Activated naive CD4-positive, alpha-beta T cell treated with anti-CD3 and anti-CD28 coated beads, Interleukin-2, amount 10 ng/mL, durations not matched to agents 7 days and 5 days (primary cell): ENCODE data around the gene HACD1.
"Not testable (repeated sequence)": the region's sequence is repeated elsewhere in the genome, so short reads cannot be mapped to it uniquely, and the experiment has no call there.

Experiments
- CTCF ChIA-PET: fragments of 350-600 bp; sonication (Branson Sonifier 250); formaldehyde crosslinking; loops from one replicate; lab custom pipeline; 2021; ENCODE audit warnings: antibody characterized with exemption; lab: Charles Lee
- DNase-seq: peaks from one replicate; pipeline ENCODE4 v3.0.0-alpha.2; 2020
- H3K27ac Mint-ChIP-seq: one replicate; pipeline ENCODE4 v1.8.0; 2021; ENCODE audit warnings: mild to moderate bottlenecking, moderate library complexity, mixed read lengths
- H3K27me3 Mint-ChIP-seq: one replicate; pipeline ENCODE4 v1.8.0; 2021; ENCODE audit warnings: mild to moderate bottlenecking, mixed read lengths
- H3K36me3 Mint-ChIP-seq: one replicate; pipeline ENCODE4 v1.8.0; 2021; ENCODE audit warnings: mixed read lengths
- H3K4me1 Mint-ChIP-seq: one replicate; pipeline ENCODE4 v1.8.0; 2021; ENCODE audit warnings: mixed read lengths
- H3K4me3 Mint-ChIP-seq: one replicate; pipeline ENCODE4 v1.8.0; 2021; ENCODE audit warnings: mild to moderate bottlenecking, moderate library complexity, mixed read lengths
- H3K9me3 Mint-ChIP-seq: one replicate; pipeline ENCODE4 v1.8.0; 2021; ENCODE audit warnings: mixed read lengths

Gene HACD1

DNA sequence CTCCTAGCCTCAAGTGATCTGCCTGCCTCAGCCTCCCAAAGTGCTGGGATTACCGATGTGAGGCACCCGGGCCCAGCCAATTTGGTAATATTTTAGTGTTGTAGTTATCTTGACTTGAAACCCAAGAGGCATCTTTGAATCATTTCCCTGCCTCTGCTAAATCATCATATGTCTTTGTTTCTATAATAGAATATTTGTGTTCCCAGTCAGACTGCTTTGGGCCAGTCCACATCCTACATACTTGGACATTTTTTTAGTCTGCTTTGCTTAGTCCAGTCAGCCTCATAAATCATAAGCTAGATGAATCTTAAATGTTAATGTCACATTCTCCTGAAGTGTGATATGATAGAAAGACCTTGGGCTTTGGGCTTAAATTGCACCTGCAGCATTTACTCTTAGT, 32.7 kb upstream of the HACD1 start:
- no peaks in the 10 kb centered on the region for H3K27me3 Mint-ChIP-seq
- H3K9me3 Mint-ChIP-seq = peaks cover 36% of the 10 kb centered on the region
- no peak for DNase-seq
- no peak overlapping the region for H3K4me3 Mint-ChIP-seq
- no peak overlapping the region for H3K27ac Mint-ChIP-seq
- H3K36me3 Mint-ChIP-seq = peaks cover 68% of the 10 kb centered on the region
- H3K4me1 Mint-ChIP-seq = peaks cover 70% of the 10 kb centered on the region
- CTCF ChIA-PET = no interaction called here

DNA sequence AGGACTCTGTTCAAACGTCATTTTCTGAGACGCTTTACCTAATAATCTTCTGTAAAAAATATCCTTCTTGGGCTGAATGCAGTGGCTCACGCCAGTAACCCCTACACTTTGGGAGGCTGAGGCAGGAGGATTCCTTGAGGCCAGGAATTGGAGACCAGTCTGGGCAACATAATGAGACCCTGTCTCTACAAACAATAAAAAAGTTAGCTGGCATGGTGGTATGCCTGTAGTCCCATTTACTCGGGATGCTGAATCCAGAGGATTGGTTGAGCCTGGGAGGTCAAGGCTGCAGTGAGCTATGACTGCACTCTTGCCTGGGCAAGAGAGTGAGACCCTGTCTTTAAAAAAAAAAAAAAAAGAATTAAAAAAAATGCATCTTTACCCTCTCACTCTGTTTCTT, 31.9 kb upstream of the HACD1 start:
- H3K36me3 Mint-ChIP-seq = peaks cover 64% of the 10 kb centered on the region
- CTCF ChIA-PET = interaction anchor here (1.4 kb wide), 1 partner anchor 32 kb away, joined by 3 read pairs; the partner anchor contains the start of gene HACD1

GRCh38 chr10:17648243-17649035, 31.3 kb upstream of the HACD1 start:
- peak; percentile 67 for DNase-seq
- Mint-ChIP-seq H3K27ac (peak overlapping the region; percentile 92), H3K9me3 (peaks cover 27% of the 10 kb centered on the region), H3K4me3 (peak overlapping the region; percentile 68), H3K36me3 (peaks cover 58% of the 10 kb centered on the region), H3K4me1 (peaks cover 67% of the 10 kb centered on the region), H3K27me3 (no peaks in the 10 kb centered on the region)
- CTCF ChIA-PET = interaction anchor here (0.6 to 1.4 kb wide), 2 partner anchors 32 to 90 kb away, joined by 3 read pairs; partner anchors contain the start of gene HACD1

More for the DNA sequence above, 31.9 kb upstream of the HACD1 start:
- no peaks in the 10 kb centered on the region for H3K27me3 Mint-ChIP-seq
- peaks cover 32% of the 10 kb centered on the region for H3K9me3 Mint-ChIP-seq
- H3K4me1 Mint-ChIP-seq = peaks cover 69% of the 10 kb centered on the region
- peak overlapping the region; percentile 68 for H3K4me3 Mint-ChIP-seq
- DNase-seq = no peak
- H3K27ac Mint-ChIP-seq = peak overlapping the region; percentile 92

DNA sequence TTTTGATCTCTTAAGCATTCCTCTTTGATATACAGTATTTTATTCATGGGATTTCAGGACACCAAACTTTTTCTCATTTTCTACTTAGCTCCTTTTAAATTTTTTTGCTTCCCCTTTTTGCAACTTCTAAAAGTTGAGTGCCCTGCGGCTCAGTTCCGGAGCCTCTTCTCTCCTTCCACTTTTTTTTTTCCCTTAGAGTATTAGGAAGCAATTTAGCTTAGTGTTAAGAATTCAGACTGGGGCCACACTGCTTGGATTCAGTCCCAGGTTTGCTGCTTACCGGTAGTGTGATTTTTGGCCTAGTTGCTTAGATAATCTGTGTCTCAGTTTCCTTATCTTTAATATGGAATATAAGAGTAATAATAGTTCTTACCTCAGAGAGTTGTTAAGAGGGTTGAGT, 30.2 kb upstream of the HACD1 start:
- Mint-ChIP-seq H3K9me3 (peaks cover 18% of the 10 kb centered on the region), H3K4me3 (peak overlapping the region; percentile 7), H3K27me3 (no peaks in the 10 kb centered on the region), H3K27ac (no peak overlapping the region), H3K4me1 (peaks cover 75% of the 10 kb centered on the region), H3K36me3 (peaks cover 47% of the 10 kb centered on the region)
- DNase-seq = no peak
- CTCF ChIA-PET = interaction anchor here (1.0 kb wide), 1 partner anchor 27 kb away, joined by 3 read pairs; no protein-coding TSS in a partner anchor

DNA sequence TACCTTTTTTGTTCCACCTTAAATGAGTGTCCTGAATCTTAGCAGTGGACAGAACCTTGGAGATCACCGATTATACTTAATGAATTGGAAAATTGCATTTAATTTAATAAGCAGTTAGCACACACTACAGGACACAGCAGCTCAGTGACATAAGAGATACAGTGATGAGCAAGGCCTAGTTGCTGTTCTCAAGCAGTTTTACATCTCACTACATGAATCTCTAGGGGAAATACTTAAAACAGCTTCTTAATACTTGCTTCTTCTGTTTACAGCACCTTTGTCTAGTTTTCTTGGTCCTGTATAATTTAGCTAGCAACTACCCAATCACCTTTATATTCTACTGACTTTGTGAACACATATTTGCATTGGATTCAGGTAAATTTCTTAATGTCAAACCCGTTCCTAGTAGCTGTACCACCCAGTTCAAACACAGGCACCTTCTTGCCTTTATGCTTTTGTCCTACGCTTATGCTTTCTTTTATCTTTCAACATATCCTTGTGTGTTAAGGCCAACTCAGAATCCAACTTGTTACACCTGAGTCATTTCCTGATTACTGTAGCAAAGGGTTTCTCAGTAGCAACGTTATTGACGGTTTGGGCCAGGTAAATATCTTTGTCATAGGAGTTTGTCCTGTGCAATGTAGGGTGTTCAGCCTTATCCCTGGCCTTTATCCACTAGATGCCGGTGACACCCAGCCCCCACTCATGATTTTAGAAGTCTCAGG, 28.6 kb upstream of the HACD1 start:
- CTCF ChIA-PET = interaction anchor here (1.3 kb wide), 1 partner anchor 28 kb away, joined by 3 read pairs; no protein-coding TSS in a partner anchor
- Mint-ChIP-seq H3K36me3 (peaks cover 33% of the 10 kb centered on the region), H3K9me3 (peaks cover 10% of the 10 kb centered on the region), H3K4me3 (peak overlapping the region; percentile 97), H3K27me3 (no peaks in the 10 kb centered on the region), H3K4me1 (peaks cover 74% of the 10 kb centered on the region), H3K27ac (peak overlapping the region; percentile 99)
- no peak for DNase-seq

GRCh38 chr10:17644485-17644943, 27.3 kb upstream of the HACD1 start:
- peak overlapping the region; percentile 97 for H3K4me3 Mint-ChIP-seq
- H3K9me3 Mint-ChIP-seq = peaks cover 7% of the 10 kb centered on the region
- no peaks in the 10 kb centered on the region for H3K27me3 Mint-ChIP-seq
- peaks cover 22% of the 10 kb centered on the region for H3K36me3 Mint-ChIP-seq
- no peak for DNase-seq
- H3K4me1 Mint-ChIP-seq = peaks cover 65% of the 10 kb centered on the region
- peak overlapping the region; percentile 99 for H3K27ac Mint-ChIP-seq
- CTCF ChIA-PET = interaction anchor here (0.8 to 1.2 kb wide), 3 partner anchors 26 to 31 kb away, joined by 3 to 4 read pairs (median 3); partner anchors contain the start of gene HACD1

DNA sequence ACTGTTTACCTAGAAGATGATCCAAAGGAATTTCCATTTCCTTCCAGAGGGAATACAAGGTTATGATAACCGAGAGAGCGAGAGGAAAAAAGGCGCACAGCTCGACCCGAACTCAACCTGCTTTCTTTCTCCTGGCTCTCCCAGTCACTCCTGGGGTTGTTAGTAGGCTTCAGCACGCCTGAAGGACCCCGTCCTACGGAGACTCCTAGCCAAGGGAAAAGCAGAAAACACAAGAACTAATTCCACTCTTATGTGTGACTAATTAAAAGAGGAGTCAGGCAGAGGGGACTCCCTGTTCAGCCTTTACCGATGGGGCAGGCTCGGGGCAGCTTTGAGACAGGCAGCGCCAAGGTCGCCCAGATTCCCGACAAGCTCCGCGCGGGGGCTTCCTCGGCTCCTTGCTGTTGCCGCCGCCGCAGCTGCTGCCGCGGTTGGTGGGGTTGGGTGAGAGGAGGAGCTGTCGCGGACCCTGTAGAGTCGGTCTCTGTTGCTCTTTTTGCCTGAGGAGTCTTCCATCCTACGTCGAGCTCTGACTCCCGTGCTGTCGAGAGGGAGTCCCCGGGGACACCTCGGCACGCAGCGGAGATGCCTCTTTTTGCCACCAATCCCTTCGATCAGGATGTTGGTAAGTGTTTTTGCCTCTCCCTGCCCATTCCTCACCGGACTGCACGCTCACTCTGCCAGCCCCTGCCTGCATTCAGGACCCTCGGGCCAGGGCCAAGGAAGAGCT, 26.7 kb upstream of the HACD1 start, which contains the start of gene STAM:
Gene STAM, plus strand, starts transcription at position 397 of the 730 bp plus-strand sequence. Its CDS starts 189 bp downstream, at position 586.
- Mint-ChIP-seq H3K4me3 (peak within 1 kb of the TSS; percentile 97), H3K27ac (peak within 1 kb of the TSS; percentile 99), H3K36me3 (peaks cover 18% of the 10 kb centered on the region), H3K27me3 (no peaks in the 10 kb centered on the region), H3K4me1 (peaks cover 60% of the 10 kb centered on the region), H3K9me3 (peaks cover 7% of the 10 kb centered on the region)
- DNase-seq = peak; percentile 95
- CTCF ChIA-PET = interaction anchor here (0.7 to 1.2 kb wide), 5 partner anchors 26 to 96 kb away, joined by 3 to 4 read pairs (median 3); partner anchors contain the start of gene HACD1

DNA sequence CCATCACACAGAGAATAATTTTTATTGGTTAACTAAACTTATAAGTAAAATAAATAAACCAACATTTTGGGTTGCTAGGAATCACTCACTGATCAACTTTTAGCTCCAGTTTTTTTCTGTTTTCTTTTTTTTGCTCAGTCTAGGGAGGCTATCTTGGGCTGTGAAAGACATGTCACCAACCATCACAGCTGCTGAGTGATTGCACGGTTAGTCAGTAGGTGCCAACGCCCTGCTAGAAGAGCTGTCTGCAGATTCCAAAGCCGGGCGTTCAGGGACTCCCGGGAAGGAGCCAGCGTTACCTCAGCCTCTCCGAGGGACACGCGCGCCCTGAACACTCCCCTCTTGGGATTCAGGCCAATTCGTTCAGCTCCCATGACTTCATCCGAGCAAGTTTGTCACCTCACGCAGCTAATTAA, 26.2 kb upstream of the HACD1 start:
- CTCF ChIA-PET = interaction anchor here (0.7 to 1.2 kb wide), 4 partner anchors 27 to 97 kb away, joined by 3 to 4 read pairs (median 3); no protein-coding TSS in a partner anchor
- H3K27me3 Mint-ChIP-seq = no peaks in the 10 kb centered on the region
- peak overlapping the region; percentile 99 for H3K27ac Mint-ChIP-seq
- H3K36me3 Mint-ChIP-seq = peaks cover 13% of the 10 kb centered on the region
- H3K4me3 Mint-ChIP-seq = peak overlapping the region; percentile 97
- H3K9me3 Mint-ChIP-seq = peaks cover 5% of the 10 kb centered on the region
- DNase-seq = peak; percentile 49
- H3K4me1 Mint-ChIP-seq = peaks cover 54% of the 10 kb centered on the region

GRCh38 chr10:17640331-17640816, 23.2 kb upstream of the HACD1 start:
- Mint-ChIP-seq H3K27me3 (peaks cover 4% of the 10 kb centered on the region), H3K27ac (no peak overlapping the region), H3K36me3 (peaks cover 2% of the 10 kb centered on the region), H3K4me3 (no peak overlapping the region), H3K9me3 (no peaks in the 10 kb centered on the region), H3K4me1 (peaks cover 28% of the 10 kb centered on the region)
- CTCF ChIA-PET = no interaction called here
- no peak for DNase-seq

DNA sequence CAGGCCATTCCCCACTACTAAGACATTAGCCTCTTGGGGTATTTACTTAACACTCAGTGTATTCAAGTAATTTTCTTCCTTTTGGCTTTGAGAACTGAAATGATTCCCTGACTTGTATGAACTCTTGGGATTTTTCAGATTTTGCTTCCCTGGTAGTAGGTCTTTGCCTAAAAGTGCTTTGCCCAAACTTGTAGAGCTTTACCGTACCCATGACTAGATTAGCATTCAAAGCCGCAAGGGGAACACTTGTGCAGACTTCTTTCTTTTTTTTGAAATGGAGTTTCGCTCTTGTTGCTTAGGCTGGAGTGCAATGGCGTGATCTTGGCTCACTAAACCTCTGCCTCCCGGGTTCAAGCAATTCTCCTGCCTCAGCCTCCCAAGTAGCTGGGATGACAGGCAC, 20.7 kb upstream of the HACD1 start:
- CTCF ChIA-PET = interaction anchor here (0.6 kb wide), 1 partner anchor 99 kb away, joined by 3 read pairs; no protein-coding TSS in a partner anchor
- Mint-ChIP-seq H3K4me3 (no peak overlapping the region), H3K27ac (no peak overlapping the region), H3K36me3 (no peaks in the 10 kb centered on the region), H3K4me1 (peaks cover 14% of the 10 kb centered on the region), H3K9me3 (no peaks in the 10 kb centered on the region), H3K27me3 (peaks cover 4% of the 10 kb centered on the region)
- DNase-seq = no peak

DNA sequence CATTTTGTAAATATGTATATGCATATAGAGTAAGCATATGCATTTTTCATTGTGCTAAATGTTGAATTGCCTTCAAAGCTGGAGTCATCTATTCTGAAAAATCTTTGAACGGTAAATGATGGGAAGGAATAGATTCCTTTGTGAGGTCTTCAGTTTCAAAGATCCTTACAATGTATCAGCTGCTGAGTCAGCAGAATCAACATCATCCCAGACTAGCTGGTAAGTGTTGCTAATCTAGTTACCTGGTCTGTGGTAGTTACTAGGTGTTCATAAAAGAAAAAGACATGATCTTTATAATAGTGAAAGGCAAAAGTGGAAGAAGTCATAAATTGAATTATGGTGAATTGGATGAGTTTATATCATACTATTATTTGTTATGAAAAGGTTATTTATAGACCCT, 16.2 kb upstream of the HACD1 start:
- H3K36me3 Mint-ChIP-seq = no peaks in the 10 kb centered on the region
- H3K27me3 Mint-ChIP-seq = peaks cover 4% of the 10 kb centered on the region
- no peak for DNase-seq
- CTCF ChIA-PET = interaction anchor here (0.8 kb wide), 1 partner anchor 110 kb away, joined by 3 read pairs; no protein-coding TSS in a partner anchor
- no peaks in the 10 kb centered on the region for H3K9me3 Mint-ChIP-seq
- H3K27ac Mint-ChIP-seq = no peak overlapping the region
- no peak overlapping the region for H3K4me3 Mint-ChIP-seq
- no peaks in the 10 kb centered on the region for H3K4me1 Mint-ChIP-seq

DNA sequence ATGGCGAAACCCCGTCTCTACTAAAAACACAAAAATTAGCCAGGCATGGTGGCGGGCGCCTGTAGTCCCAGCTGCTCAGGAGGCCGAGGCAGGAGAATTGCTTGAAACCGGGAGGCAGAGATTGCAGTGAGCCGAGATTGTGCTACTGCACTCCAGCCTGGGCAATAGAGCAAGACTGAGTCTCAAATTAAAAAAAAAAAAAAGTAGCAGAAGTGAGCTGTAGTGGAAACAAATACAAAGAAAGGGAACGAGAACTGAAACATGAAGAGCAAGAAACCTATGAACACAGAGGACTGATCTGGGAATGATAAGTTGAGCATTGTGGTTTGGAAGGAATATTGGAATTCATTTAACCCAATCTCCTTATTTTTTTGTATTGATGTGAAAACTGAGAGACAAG, 15.4 kb upstream of the HACD1 start:
- H3K4me3 Mint-ChIP-seq, DNase-seq, H3K27ac Mint-ChIP-seq, H3K27me3 Mint-ChIP-seq, H3K9me3 Mint-ChIP-seq, CTCF ChIA-PET, H3K4me1 Mint-ChIP-seq, H3K36me3 Mint-ChIP-seq: not testable (repeated sequence)

GRCh38 chr10:17626656-17627055, 9.5 kb upstream of the HACD1 start:
- H3K36me3 Mint-ChIP-seq = no peaks in the 10 kb centered on the region
- H3K9me3 Mint-ChIP-seq = no peaks in the 10 kb centered on the region
- CTCF ChIA-PET = no interaction called here
- H3K4me3 Mint-ChIP-seq = no peak overlapping the region
- no peaks in the 10 kb centered on the region for H3K4me1 Mint-ChIP-seq
- peaks cover 31% of the 10 kb centered on the region for H3K27me3 Mint-ChIP-seq
- H3K27ac Mint-ChIP-seq = no peak overlapping the region
- DNase-seq = no peak
